OCI-LY3 (cell line): ENCODE data around the gene UBAP2L.

ENCODE experiments used
- EZH2phosphoT487 ChIP-seq: fragments of 200-600 bp; shearing (Covaris generic); IDR thresholded peaks from 2 replicates; pipeline ENCODE4 v1.6.1; 2018; ENCODE audit warnings: antibody characterized with exemption, mixed run types, low read depth
- TF ChIP-seq, protein P1 (sequence below): fragments of 200-600, 300-600 bp; sonication (generic); IDR thresholded peaks from 2 replicates; pipeline ENCODE4 v1.5.1; 2014; ENCODE audit warnings: antibody characterized with exemption, low read length, low read depth

DNA sequence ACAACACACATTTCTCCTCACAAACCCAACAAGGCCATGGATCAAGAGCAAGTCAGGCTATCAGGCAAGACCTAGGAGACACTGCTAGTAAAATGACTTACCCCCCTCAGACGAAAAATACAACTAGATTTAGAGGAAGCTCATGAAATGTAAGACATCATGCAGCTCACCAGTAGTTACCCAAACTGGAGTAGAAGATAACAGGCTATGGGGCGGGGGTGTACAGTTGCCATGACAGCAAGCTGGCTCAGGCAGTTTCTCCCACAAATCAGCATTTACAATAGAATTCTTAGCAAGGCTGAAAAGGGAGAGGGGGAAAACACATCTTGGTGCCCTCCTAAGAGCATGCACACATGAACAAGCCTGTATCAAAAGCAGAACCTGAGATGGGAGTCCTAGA, 42.7 kb upstream of the UBAP2L start:
- TF ChIP-seq, protein P1, sequence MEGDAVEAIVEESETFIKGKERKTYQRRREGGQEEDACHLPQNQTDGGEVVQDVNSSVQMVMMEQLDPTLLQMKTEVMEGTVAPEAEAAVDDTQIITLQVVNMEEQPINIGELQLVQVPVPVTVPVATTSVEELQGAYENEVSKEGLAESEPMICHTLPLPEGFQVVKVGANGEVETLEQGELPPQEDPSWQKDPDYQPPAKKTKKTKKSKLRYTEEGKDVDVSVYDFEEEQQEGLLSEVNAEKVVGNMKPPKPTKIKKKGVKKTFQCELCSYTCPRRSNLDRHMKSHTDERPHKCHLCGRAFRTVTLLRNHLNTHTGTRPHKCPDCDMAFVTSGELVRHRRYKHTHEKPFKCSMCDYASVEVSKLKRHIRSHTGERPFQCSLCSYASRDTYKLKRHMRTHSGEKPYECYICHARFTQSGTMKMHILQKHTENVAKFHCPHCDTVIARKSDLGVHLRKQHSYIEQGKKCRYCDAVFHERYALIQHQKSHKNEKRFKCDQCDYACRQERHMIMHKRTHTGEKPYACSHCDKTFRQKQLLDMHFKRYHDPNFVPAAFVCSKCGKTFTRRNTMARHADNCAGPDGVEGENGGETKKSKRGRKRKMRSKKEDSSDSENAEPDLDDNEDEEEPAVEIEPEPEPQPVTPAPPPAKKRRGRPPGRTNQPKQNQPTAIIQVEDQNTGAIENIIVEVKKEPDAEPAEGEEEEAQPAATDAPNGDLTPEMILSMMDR = no peak
- TF ChIP-seq EZH2phosphoT487 = no peak
